Spleen (tissue), 11 donors: Measurements from ENCODE around the gene LIPI. TPM values are rescaled to one million over a fixed set of nuclear protein-coding genes. Genes with fewer than 3 reads are reported as not detected.

ENCODE experiments used
- DNase-seq: peaks from one replicate; pipeline ENCODE4 v3.0.0-alpha.2; 2020
- H3K27ac ChIP-seq, 8 donors: fragments of 200-600 bp; sonication (generic) in 7 of 8; 1 replicate in 4 of 8; 2 replicates in 4 of 8; pipeline versions ENCODE4 v1.5.0 to v1.8.0; 2016 to 2021; ENCODE audit warnings: inconsistent platforms in 4 of 8, mild to moderate bottlenecking in 4 of 8, moderate library complexity in 1 of 8
- H3K27me3 ChIP-seq, 7 donors: fragments of 200-600 bp; sonication (generic) in 6 of 7; replicated peaks in 1 of 7; 1 replicate in 4 of 7; 2 replicates in 3 of 7; pipeline versions ENCODE4 v1.5.0 to v1.8.0; 2016 to 2021; ENCODE audit warnings: inconsistent platforms in 3 of 7, mild to moderate bottlenecking in 1 of 7
- H3K36me3 ChIP-seq, 6 donors: fragments of 200-600 bp; sonication (generic) in 5 of 6; 1 replicate in 4 of 6; 2 replicates in 2 of 6; pipeline versions ENCODE4 v1.5.0 to v1.8.0; 2016 to 2021; ENCODE audit warnings: inconsistent platforms in 2 of 6
- H3K4me1 ChIP-seq, 6 donors: fragments of 200-600 bp; sonication (generic) in 5 of 6; 1 replicate in 3 of 6; 2 replicates in 3 of 6; pipeline versions ENCODE4 v1.5.0 to v1.8.0; 2016 to 2021; ENCODE audit warnings: inconsistent platforms in 3 of 6
- H3K4me3 ChIP-seq, 8 donors: fragments of 200-600 bp; sonication (generic) in 7 of 8; 1 replicate in 4 of 8; 2 replicates in 4 of 8; pipeline versions ENCODE4 v1.5.0 to v1.8.0; 2016 to 2021; ENCODE audit warnings: inconsistent platforms in 4 of 8, mild to moderate bottlenecking in 4 of 8, moderate library complexity in 2 of 8
- H3K9me3 ChIP-seq, 8 donors: fragments of 200-600 bp; sonication (generic) in 7 of 8; 1 replicate in 4 of 8; 2 replicates in 4 of 8; pipeline versions ENCODE4 v1.5.0 to v1.8.0; 2016 to 2021; ENCODE audit warnings: inconsistent platforms in 4 of 8
- POLR2A ChIP-seq, 3 donors: fragments of 450-650 bp; IDR thresholded peaks; one replicate each; pipeline ENCODE4 v1.5.1; 2017; ENCODE audit warnings: antibody characterized with exemption in 3 of 3, mild to moderate bottlenecking in 1 of 3
- POLR2AphosphoS5 ChIP-seq, 3 donors: sonication (generic); formaldehyde crosslinking; IDR thresholded peaks; one replicate each; pipeline ENCODE4 v1.5.1; 2017; ENCODE audit warnings: antibody characterized with exemption in 3 of 3
- WGBS, 5 donors: extraction: QIAGEN DNeasy Blood & Tissue Kit in 3 of 5; methylation state at CpG; one replicate each; pipeline versions ENCODE4 v1.1.5 to v1.1.7; 2013 to 2018; 5-methylcytosine and 5-hydroxymethylcytosine counted together
- intact Hi-C: fragments of 100-400 bp; cut with DNase I; formaldehyde crosslinking; loops from one replicate; pipeline ENCODE4 v1.15.0; 2023; ENCODE audit warnings: low total_unique reads
- polyA plus RNA-seq, 3 donors: library from polyadenylated mRNA; stranded (reverse); fragments of 200-250 nt; gene quantifications; one replicate each; pipeline ENCODE4 v1.2.1, GENCODE V29; 2013
- total RNA-seq, 7 donors: library from RNA; depleted of rRNA in 3 of 7; stranded (reverse); fragments of >200 nt in 3 of 7; fragmentation: NEBNext Ultra II Directional in 4 of 7; extraction: Animal tissue kit (Norgen Biotek cat#: 25700) in 4 of 7; gene quantifications; one replicate each; pipeline versions ENCODE4 v1.1.0 to v1.2.1, GENCODE V29; 2016 to 2021
- TF ChIP-seq, protein P1 (sequence below), 11 experiments: fragments of 200-600 bp in 7 of 11; fragments of 450-650 bp in 4 of 11; sonication (generic) in 4 of 11; IDR thresholded peaks in 8 of 11; conservative IDR thresholded peaks in 3 of 11; 1 replicate in 7 of 11; 2 replicates in 4 of 11; pipeline versions ENCODE4 v1.4.0 to v1.8.0; 2016 to 2021; ENCODE audit warnings: antibody characterized with exemption in 11 of 11, inconsistent platforms in 4 of 11, mild to moderate bottlenecking in 1 of 11
- donor health status: healthy with polysubstance abuse.
- donor health status: DM: no; HTN: no; CAD: no; lungs with moderate emphysema.
- donor health status: DM: no; HTN: no; CAD: no.
- donor health status: Bipolar disorder and iron deficiency.
- donor health status: healthy.
- donor health status: DM: no; HTN: no; CAD: no.
- donor health status: DM: yes; HTN: yes; CAD: no.

Gene LIPI
- total and polyA plus RNA-seq, 10 donors, result not detected

DNA sequence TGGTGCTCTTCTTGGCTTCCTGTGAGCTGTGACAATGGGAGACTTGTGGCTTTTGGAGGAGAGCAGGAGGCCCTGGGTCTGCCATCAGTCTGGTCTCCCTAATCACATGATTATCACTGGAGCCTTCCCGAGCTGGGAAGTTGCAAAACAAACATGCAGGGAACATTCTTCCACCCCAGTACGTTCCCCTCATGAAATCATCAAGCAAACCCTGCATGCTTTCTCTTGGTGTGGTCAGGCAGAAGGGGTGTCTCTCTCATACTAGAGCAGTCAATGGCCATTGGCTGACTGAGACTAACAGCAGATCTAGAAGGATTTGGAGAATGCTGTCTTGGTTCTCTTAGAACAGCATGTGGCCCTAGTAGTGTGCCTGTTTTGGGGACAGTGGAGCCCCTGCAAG, 111.2 kb downstream of the LIPI start:
- Histone ChIP-seq H3K27me3 (no peaks in the 10 kb centered on the region), H3K27ac (no peak overlapping the region), H3K4me1 (no peaks in the 10 kb centered on the region), H3K9me3 (no peaks in the 10 kb centered on the region), H3K4me3 (no peak overlapping the region), H3K36me3 (no peaks in the 10 kb centered on the region)
- WGBS, 5 donors, result 32 to 80% (median 45%) methylated on average over 2 of the region's 2 CpGs
- TF ChIP-seq, protein P1, sequence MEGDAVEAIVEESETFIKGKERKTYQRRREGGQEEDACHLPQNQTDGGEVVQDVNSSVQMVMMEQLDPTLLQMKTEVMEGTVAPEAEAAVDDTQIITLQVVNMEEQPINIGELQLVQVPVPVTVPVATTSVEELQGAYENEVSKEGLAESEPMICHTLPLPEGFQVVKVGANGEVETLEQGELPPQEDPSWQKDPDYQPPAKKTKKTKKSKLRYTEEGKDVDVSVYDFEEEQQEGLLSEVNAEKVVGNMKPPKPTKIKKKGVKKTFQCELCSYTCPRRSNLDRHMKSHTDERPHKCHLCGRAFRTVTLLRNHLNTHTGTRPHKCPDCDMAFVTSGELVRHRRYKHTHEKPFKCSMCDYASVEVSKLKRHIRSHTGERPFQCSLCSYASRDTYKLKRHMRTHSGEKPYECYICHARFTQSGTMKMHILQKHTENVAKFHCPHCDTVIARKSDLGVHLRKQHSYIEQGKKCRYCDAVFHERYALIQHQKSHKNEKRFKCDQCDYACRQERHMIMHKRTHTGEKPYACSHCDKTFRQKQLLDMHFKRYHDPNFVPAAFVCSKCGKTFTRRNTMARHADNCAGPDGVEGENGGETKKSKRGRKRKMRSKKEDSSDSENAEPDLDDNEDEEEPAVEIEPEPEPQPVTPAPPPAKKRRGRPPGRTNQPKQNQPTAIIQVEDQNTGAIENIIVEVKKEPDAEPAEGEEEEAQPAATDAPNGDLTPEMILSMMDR (IDR thresholded peaks at IDR 0.05 in 8 of 11, conservative IDR thresholded peaks at IDR 0.05 in 3 of 11), result no peak
- TF ChIP-seq POLR2A (IDR thresholded peaks at IDR 0.05) (no peak), POLR2AphosphoS5 (IDR thresholded peaks at IDR 0.05) (no peak)
- intact Hi-C loops, result no loop called here
- no peak for DNase-seq

DNA sequence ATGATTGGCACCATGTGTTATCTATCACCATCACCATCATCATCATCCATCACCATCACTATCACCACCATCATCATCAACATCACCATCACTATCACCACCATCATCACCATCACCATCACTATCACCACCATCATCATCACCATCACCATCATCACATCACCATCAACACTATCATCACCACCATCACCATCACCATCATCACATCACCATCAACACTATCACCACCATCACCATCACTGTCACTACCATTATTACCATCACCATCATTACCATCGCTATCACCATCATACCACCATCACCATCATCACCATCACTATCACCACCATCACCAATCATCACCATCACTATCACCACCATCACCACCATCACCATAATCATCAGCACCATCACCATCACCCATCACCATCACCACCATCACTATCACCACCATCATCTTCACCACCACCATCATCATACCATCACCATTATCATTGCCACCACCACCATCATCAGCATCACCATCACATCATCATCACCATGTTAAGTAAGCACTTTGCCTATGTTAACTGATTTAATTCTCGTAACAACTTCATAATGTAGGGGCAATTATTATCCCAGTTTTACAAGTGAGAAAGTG, 112.8 kb downstream of the LIPI start:
- H3K36me3 ChIP-seq, result no peaks in the 10 kb centered on the region
- no peak overlapping the region for H3K27ac ChIP-seq
- 89 to 98% (median 95%) methylated on average over 2 of the region's 2 CpGs for WGBS, 5 donors
- TF ChIP-seq, protein P1 (IDR thresholded peaks at IDR 0.05 in 8 of 11, conservative IDR thresholded peaks at IDR 0.05 in 3 of 11), result no peak
- no peak for TF ChIP-seq POLR2AphosphoS5 (IDR thresholded peaks at IDR 0.05)
- TF ChIP-seq POLR2A (IDR thresholded peaks at IDR 0.05), result no peak
- DNase-seq, result no peak
- H3K4me1 ChIP-seq, result no peaks in the 10 kb centered on the region
- no peaks in the 10 kb centered on the region for H3K27me3 ChIP-seq
- no peaks in the 10 kb centered on the region for H3K9me3 ChIP-seq
- no peak overlapping the region for H3K4me3 ChIP-seq
- intact Hi-C loops, result no loop called here

DNA sequence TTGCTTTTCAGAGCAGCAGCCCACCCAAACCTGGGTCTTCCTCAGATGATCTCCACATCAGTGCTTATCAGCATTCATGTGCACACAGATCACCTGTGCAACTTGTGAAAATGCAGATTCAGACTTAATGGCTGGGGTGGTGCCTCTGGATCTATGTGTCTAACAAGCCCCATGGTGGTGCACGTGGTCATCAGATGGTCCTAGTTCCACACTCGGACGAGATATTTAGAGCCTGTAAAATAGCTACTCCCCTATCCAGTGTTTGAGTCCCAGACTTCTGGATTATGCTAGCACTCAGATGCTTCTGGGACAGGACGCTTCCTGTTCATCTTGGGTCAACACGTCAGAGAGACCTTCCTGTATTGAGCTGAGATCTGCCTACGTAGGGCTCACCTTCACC, 114.2 kb downstream of the LIPI start:
- intact Hi-C loops, result no loop called here
- no peak for DNase-seq
- no peak for TF ChIP-seq POLR2A (IDR thresholded peaks at IDR 0.05)
- TF ChIP-seq, protein P1 (IDR thresholded peaks at IDR 0.05 in 8 of 11, conservative IDR thresholded peaks at IDR 0.05 in 3 of 11), result no peak
- TF ChIP-seq POLR2AphosphoS5 (IDR thresholded peaks at IDR 0.05), result no peak
- H3K27ac ChIP-seq, result no peak overlapping the region
- H3K36me3 ChIP-seq, result no peaks in the 10 kb centered on the region
- no peak overlapping the region for H3K4me3 ChIP-seq
- H3K27me3 ChIP-seq, result no peaks in the 10 kb centered on the region
- no peaks in the 10 kb centered on the region for H3K9me3 ChIP-seq
- 88 to 99% (median 93%) methylated on average over 6 of the region's 6 CpGs for WGBS, 5 donors
- H3K4me1 ChIP-seq, result no peaks in the 10 kb centered on the region

- Histone ChIP-seq H3K4me1 (no peaks in the 10 kb centered on the region), H3K36me3 (no peaks in the 10 kb centered on the region), H3K27me3 (no peaks in the 10 kb centered on the region), H3K27ac (no peak overlapping the region), H3K9me3 (no peaks in the 10 kb centered on the region), H3K4me3 (no peak overlapping the region)
- TF ChIP-seq POLR2A (IDR thresholded peaks at IDR 0.05), result no peak
- no peak for TF ChIP-seq POLR2AphosphoS5 (IDR thresholded peaks at IDR 0.05)
- TF ChIP-seq, protein P1 (IDR thresholded peaks at IDR 0.05 in 8 of 11, conservative IDR thresholded peaks at IDR 0.05 in 3 of 11), result no peak
- 37 to 84% (median 67%) methylated on average over 4 of the region's 4 CpGs for WGBS, 5 donors
- DNase-seq, result no peak
- intact Hi-C loops, result no loop called here
Measured at GRCh38 chr21:14096172-14096571, 114.6 kb downstream of the LIPI start.
